HEK293 (cell line): ENCODE data around the gene ATP2B3.

ENCODE experiments used
- ATF2 ChIP-seq: fragments of 450-650 bp; formaldehyde crosslinking; IDR thresholded peaks from 2 replicates; pipeline ENCODE4 v1.5.1; 2016; ENCODE audit warnings: missing biosample characterization, missing genetic modification characterization, low read depth
- CTCF ChIP-seq: fragments of 450-650 bp; formaldehyde crosslinking; IDR thresholded peaks from 2 replicates; pipeline ENCODE4 v1.5.1; 2016; ENCODE audit warnings: missing biosample characterization, missing genetic modification characterization
- EGR2 ChIP-seq: fragments of 450-650 bp; formaldehyde crosslinking; IDR thresholded peaks from 2 replicates; pipeline ENCODE4 v1.5.1; 2016; ENCODE audit warnings: low read depth, missing biosample characterization, missing genetic modification characterization
- GLI4 ChIP-seq: fragments of 450-650 bp; formaldehyde crosslinking; IDR thresholded peaks from 2 replicates; pipeline ENCODE4 v1.5.1; 2016; ENCODE audit warnings: missing biosample characterization, missing genetic modification characterization
- REST ChIP-seq: fragments of 450-650 bp; formaldehyde crosslinking; IDR thresholded peaks from 2 replicates; pipeline ENCODE4 v1.5.1; 2016; ENCODE audit warnings: missing biosample characterization, missing genetic modification characterization
- TCF7L2 ChIP-seq: IDR thresholded peaks from 2 replicates; pipeline ENCODE4 v1.6.1; 2011; ENCODE audit warnings: low read depth, mild to moderate bottlenecking, inconsistent platforms, low read length, moderate library complexity, borderline replicate concordance
- YY1 ChIP-seq: fragments of 450-650 bp; formaldehyde crosslinking; IDR thresholded peaks from 2 replicates; pipeline ENCODE4 v1.5.1; 2018; ENCODE audit warnings: missing biosample characterization, missing genetic modification characterization
- ZFP3 ChIP-seq: fragments of 450-650 bp; formaldehyde crosslinking; IDR thresholded peaks from 2 replicates; pipeline ENCODE4 v1.5.1; 2016; ENCODE audit warnings: low read depth, missing biosample characterization, missing genetic modification characterization
- ZFP41 ChIP-seq: fragments of 450-650 bp; formaldehyde crosslinking; IDR thresholded peaks from 2 replicates; pipeline ENCODE4 v1.5.1; 2016; ENCODE audit warnings: missing biosample characterization, missing genetic modification characterization, borderline replicate concordance
- ZNF211 ChIP-seq: fragments of 450-650 bp; formaldehyde crosslinking; IDR thresholded peaks from 2 replicates; pipeline ENCODE4 v1.5.1; 2016; ENCODE audit warnings: low read depth, missing biosample characterization, missing genetic modification characterization
- ZNF354C ChIP-seq: fragments of 450-650 bp; formaldehyde crosslinking; IDR thresholded peaks from 2 replicates; pipeline ENCODE4 v1.5.1; 2016; ENCODE audit warnings: missing biosample characterization, missing genetic modification characterization, low read depth, borderline replicate concordance
- ZNF398 ChIP-seq: fragments of 450-650 bp; formaldehyde crosslinking; IDR thresholded peaks from 2 replicates; pipeline ENCODE4 v1.5.1; 2017; ENCODE audit warnings: missing biosample characterization, missing genetic modification characterization
- ZNF707 ChIP-seq: fragments of 450-650 bp; formaldehyde crosslinking; IDR thresholded peaks from 2 replicates; pipeline ENCODE4 v1.5.1; 2016; ENCODE audit warnings: missing biosample characterization, missing genetic modification characterization

- TF ChIP-seq ZNF211 (tag by site-specific recombination), result no peak
- TF ChIP-seq CTCF (tag by site-specific recombination), result no peak
- no peak for TF ChIP-seq REST (tag by site-specific recombination)
- TF ChIP-seq ZFP3, result no peak
- no peak for TF ChIP-seq ZNF707 (tag by site-specific recombination)
- no peak for TF ChIP-seq ZNF354C (tag by site-specific recombination)
- no peak for TF ChIP-seq EGR2 (tag by site-specific recombination)
- no peak for TF ChIP-seq YY1 (tag by site-specific recombination)
- no peak for TF ChIP-seq GLI4
- no peak for TF ChIP-seq TCF7L2
- TF ChIP-seq ZNF398 (tag by site-specific recombination), result no peak
- no peak for TF ChIP-seq ZFP41 (tag by site-specific recombination)
- TF ChIP-seq ATF2 (tag by site-specific recombination), result no peak
Observed at GRCh38 chrX:153522259-153522658, 4.8 kb downstream of the ATP2B3 start.
